Mammary epithelial cell (primary cell): ENCODE measurements around the gene CAPS.

Experiments used
- EZH2 ChIP-seq: IDR thresholded peaks from 2 replicates; pipeline ENCODE4 v1.6.1; 2012; ENCODE audit warnings: low read length, inconsistent platforms, borderline replicate concordance
- TF ChIP-seq, protein P1 (sequence below), 2 donors: IDR thresholded peaks in 1 of 2; conservative IDR thresholded peaks in 1 of 2; 2 replicates each; pipeline ENCODE4 v1.5.1; 2011 to 2012; ENCODE audit warnings: inconsistent platforms in 2 of 2, low read length in 2 of 2, mild to moderate bottlenecking in 2 of 2, control low read depth in 1 of 2, low read depth in 1 of 2; ENCODE audit not compliant: insufficient read depth in 1 of 2; ENCODE audit errors: extremely low read depth in 1 of 2

DNA sequence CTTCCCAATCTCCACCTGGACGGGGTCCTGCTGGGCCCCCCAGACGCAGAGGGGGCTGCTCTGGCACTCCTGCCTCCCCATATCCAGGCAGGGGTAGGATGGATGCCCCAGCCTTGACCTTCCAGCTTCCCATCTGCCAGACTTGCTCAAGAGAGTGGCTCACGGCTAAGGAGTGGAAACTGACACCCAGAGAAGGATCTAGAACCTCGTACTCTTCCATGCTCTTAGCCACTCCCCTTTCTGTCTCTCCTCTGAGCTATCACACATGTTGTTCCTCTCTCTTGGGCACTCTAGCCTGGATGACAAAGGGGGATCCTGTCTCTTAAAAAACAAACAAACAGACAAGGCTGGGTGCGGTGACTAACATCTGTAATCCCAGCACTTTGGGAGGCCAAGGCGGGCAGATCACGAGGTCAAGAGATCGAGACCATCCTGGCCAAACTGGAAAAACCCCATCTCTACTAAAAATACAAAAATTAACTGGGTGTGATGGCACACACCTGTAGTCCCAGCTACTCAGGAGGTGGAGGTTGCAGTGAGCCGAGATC, 31.6 kb upstream of the CAPS start:
- TF ChIP-seq, protein P1, sequence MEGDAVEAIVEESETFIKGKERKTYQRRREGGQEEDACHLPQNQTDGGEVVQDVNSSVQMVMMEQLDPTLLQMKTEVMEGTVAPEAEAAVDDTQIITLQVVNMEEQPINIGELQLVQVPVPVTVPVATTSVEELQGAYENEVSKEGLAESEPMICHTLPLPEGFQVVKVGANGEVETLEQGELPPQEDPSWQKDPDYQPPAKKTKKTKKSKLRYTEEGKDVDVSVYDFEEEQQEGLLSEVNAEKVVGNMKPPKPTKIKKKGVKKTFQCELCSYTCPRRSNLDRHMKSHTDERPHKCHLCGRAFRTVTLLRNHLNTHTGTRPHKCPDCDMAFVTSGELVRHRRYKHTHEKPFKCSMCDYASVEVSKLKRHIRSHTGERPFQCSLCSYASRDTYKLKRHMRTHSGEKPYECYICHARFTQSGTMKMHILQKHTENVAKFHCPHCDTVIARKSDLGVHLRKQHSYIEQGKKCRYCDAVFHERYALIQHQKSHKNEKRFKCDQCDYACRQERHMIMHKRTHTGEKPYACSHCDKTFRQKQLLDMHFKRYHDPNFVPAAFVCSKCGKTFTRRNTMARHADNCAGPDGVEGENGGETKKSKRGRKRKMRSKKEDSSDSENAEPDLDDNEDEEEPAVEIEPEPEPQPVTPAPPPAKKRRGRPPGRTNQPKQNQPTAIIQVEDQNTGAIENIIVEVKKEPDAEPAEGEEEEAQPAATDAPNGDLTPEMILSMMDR (conservative IDR thresholded peaks at IDR 0.05 in 1 of 2, IDR thresholded peaks at IDR 0.05 in 1 of 2; ENCODE audit: extremely low read depth in 1 of 2, insufficient read depth in 1 of 2, low read depth in 1 of 2, low read length in 2 of 2), result no peak
- no peak for TF ChIP-seq EZH2
